ENCODE measurements around the gene CRACR2B.

CRACR2B gene

DNA sequence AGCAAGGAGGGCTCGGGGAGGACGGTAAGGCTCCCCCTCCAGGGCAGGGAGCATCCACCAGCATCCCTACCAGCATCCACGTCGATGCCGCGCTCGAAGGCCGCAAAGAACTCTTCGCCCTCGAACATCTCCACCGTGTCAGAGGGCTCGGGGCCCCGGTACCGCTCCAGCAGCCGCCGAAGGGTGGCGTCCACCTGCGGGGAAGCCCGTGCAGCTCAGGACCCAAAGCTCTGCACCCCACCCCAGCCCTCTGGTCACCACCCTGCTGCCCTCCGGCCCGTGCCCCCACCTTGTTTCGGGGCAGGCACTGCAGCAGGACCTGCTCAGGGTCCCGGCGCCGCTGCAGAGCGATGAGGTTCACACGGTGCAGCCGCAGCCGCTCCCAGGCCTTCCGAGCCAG, 27.2 kb upstream of the CRACR2B start:
- Mint-ChIP-seq H3K4me1 (peaks cover 13% of the 10 kb centered on the region), H3K36me3 (peaks cover 4% of the 10 kb centered on the region), H3K4me3 (no peak overlapping the region), H3K9me3 (no peaks in the 10 kb centered on the region), H3K27me3 (no peaks in the 10 kb centered on the region), H3K27ac (no peak overlapping the region)
- no peak for ATAC-seq (ENCODE audit: low read depth)
- no peak for DNase-seq (ENCODE audit: low spot score in 2 of 2)

DNA sequence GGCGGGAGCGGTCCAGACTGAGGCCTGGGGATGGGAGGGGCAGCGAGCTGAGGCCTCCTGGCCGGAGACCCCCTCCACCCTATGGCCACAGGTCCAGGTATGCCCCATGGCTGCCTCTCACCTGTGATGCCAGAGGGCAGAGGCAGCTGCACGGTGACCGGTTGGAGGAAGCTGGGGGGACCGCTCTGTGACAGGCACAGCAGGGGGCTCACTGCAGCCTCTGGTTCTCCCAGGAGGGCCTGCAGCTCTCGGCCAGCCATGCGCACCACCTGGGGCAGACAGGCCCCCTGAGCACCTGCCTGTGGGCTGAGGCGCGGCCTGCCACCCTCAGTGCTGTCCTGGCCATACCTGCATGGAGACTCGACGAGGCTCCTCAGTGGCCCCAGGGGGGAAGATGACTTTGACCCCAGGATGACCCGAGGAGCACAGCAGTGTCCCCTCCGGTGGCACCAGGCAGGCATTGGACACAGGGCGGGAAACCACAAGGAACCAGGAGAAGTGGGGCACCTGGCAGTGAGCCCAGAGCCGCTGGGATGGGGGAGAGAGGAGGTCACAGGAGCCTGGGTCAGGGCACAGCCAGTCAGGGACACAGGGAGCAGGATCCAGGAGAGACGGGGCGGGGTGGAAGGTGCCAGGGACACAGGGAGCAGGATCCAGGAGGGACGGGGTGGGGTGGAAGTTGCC, 26.5 kb upstream of the CRACR2B start:
- Mint-ChIP-seq H3K9me3 (no peaks in the 10 kb centered on the region), H3K4me1 (peaks cover 12% of the 10 kb centered on the region), H3K27me3 (no peaks in the 10 kb centered on the region), H3K36me3 (peaks cover 2% of the 10 kb centered on the region), H3K27ac (no peak overlapping the region), H3K4me3 (no peak overlapping the region)
- ATAC-seq (ENCODE audit: low read depth) (no peak), DNase-seq (ENCODE audit: low spot score in 2 of 2) (no peak)

GRCh38 chr11:802018-802617, 25.6 kb upstream of the CRACR2B start:
- peaks cover 2% of the 10 kb centered on the region for H3K36me3 Mint-ChIP-seq
- no peak for DNase-seq (ENCODE audit: low spot score in 2 of 2)
- peaks cover 10% of the 10 kb centered on the region for H3K4me1 Mint-ChIP-seq
- no peak for ATAC-seq (ENCODE audit: low read depth)
- no peaks in the 10 kb centered on the region for H3K9me3 Mint-ChIP-seq
- H3K27ac Mint-ChIP-seq = no peak overlapping the region
- H3K27me3 Mint-ChIP-seq = no peaks in the 10 kb centered on the region
- peak overlapping the region; percentile 34 for H3K4me3 Mint-ChIP-seq

DNA sequence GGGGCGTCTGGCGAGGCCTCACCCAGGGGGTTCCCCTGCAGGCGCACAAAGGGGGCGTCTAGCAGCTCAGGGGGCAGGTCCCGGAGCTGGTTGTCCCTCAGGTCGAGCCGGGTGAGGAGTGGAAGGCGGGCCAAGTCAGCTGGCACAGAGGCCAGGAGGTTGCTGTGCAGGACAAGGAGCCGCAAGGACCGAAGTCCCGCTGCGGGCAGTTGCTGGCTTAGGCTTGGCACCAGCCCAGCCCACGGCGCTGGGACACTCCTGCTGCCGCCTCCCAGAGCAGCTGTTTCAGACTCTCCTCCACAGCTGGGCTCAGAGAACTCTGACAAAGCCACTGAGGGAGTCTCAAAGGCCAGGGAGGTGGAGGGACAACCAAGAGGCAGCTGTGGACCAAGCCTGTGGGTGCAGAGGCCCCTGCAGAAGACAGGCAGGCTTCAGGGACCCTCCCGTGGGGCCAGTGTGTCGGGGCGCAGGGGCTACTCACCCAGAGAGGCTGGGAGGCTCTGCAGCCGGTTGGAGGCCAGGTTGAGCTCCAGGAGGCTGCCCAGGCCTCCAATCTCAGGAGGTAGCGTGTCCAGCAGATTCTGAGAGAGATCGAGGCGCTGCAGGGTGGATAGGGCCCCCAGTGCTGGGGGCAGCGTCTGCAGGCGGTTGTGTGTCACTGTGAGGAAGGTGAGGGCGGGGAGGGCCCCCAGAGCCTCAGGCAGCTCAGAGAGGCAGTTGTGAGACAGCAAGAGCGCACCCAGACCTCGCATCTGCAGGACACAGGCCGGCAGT, 24.8 kb upstream of the CRACR2B start:
- H3K4me1 Mint-ChIP-seq = peaks cover 12% of the 10 kb centered on the region
- H3K27ac Mint-ChIP-seq = no peak overlapping the region
- H3K36me3 Mint-ChIP-seq = peaks cover 2% of the 10 kb centered on the region
- ATAC-seq (ENCODE audit: low read depth) (no peak), DNase-seq (ENCODE audit: low spot score in 2 of 2) (no peak)
- H3K4me3 Mint-ChIP-seq = peak overlapping the region; percentile 11
- H3K9me3 Mint-ChIP-seq = no peaks in the 10 kb centered on the region
- no peaks in the 10 kb centered on the region for H3K27me3 Mint-ChIP-seq

GRCh38 chr11:803467-803742, 24.3 kb upstream of the CRACR2B start:
- Mint-ChIP-seq H3K4me3 (peak overlapping the region; percentile 79), H3K27me3 (no peaks in the 10 kb centered on the region), H3K9me3 (no peaks in the 10 kb centered on the region), H3K4me1 (peaks cover 13% of the 10 kb centered on the region), H3K27ac (no peak overlapping the region), H3K36me3 (peaks cover 2% of the 10 kb centered on the region)
- DNase-seq (ENCODE audit: low spot score in 2 of 2) = no peak
- no peak for ATAC-seq (ENCODE audit: low read depth)

GRCh38 chr11:803770-804598, 23.7 kb upstream of the CRACR2B start:
- H3K4me3 Mint-ChIP-seq = peak overlapping the region; percentile 79

DNA sequence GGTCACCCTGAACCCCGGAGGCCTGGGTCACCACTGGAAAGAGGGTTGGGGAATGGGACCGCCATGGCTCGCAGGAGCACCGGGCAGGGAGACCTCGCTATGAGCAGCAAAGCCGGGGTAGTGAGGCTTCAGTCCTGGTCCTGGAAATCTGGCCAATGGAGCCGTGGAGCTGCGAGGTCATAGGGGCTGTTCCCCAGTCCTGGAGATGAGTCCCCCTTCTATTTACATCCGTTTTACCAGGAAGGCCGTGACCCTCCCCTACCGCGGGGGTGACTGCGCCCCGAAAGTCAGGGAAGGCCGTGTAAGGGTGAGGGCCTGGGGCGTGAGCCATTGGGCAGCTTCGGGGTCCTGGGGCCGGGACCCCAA, 23.1 kb upstream of the CRACR2B start:
- Mint-ChIP-seq H3K9me3 (no peaks in the 10 kb centered on the region), H3K27me3 (no peaks in the 10 kb centered on the region), H3K4me3 (peak overlapping the region; percentile 79), H3K27ac (peak overlapping the region; percentile 62), H3K36me3 (peaks cover 2% of the 10 kb centered on the region), H3K4me1 (peaks cover 16% of the 10 kb centered on the region)
- ATAC-seq (ENCODE audit: low read depth) = no peak
- no peak for DNase-seq (ENCODE audit: low spot score in 2 of 2)

More at GRCh38 chr11:803770-804598, 23.7 kb upstream of the CRACR2B start:
- ATAC-seq (ENCODE audit: low read depth) (no peak), DNase-seq (ENCODE audit: low spot score in 2 of 2) (no peak)
- peaks cover 15% of the 10 kb centered on the region for H3K4me1 Mint-ChIP-seq
- peaks cover 2% of the 10 kb centered on the region for H3K36me3 Mint-ChIP-seq
- no peaks in the 10 kb centered on the region for H3K27me3 Mint-ChIP-seq
- H3K27ac Mint-ChIP-seq = peak overlapping the region; percentile 62
- no peaks in the 10 kb centered on the region for H3K9me3 Mint-ChIP-seq

GRCh38 chr11:808427-809286, 19.1 kb upstream of the CRACR2B start:
- H3K27me3 Mint-ChIP-seq = no peaks in the 10 kb centered on the region
- no peak for DNase-seq (ENCODE audit: low spot score in 2 of 2)
- peaks cover 5% of the 10 kb centered on the region for H3K36me3 Mint-ChIP-seq
- peak overlapping the region; percentile 94 for H3K4me3 Mint-ChIP-seq
- no peaks in the 10 kb centered on the region for H3K9me3 Mint-ChIP-seq
- no peak for ATAC-seq (ENCODE audit: low read depth)
- peaks cover 21% of the 10 kb centered on the region for H3K4me1 Mint-ChIP-seq
- peak overlapping the region; percentile 96 for H3K27ac Mint-ChIP-seq

- peak; percentile 96 to 99 for DNase-seq (ENCODE audit: low spot score in 2 of 2)
- peak; percentile 82 for ATAC-seq (ENCODE audit: low read depth)
- peaks cover 20% of the 10 kb centered on the region for H3K4me1 Mint-ChIP-seq
- H3K4me3 Mint-ChIP-seq = peak within 1 kb of the TSS; percentile 94
- peaks cover 8% of the 10 kb centered on the region for H3K36me3 Mint-ChIP-seq
- peak within 1 kb of the TSS; percentile 96 for H3K27ac Mint-ChIP-seq
- no peaks in the 10 kb centered on the region for H3K27me3 Mint-ChIP-seq
- H3K9me3 Mint-ChIP-seq = no peaks in the 10 kb centered on the region
Observed at GRCh38 chr11:809287-810039, 18.3 kb upstream of the CRACR2B start, which contains the start of gene RPLP2. Gene RPLP2 (plus strand): TSS chr11:809967. CDS start chr11:810235, 268 bp downstream.

- Mint-ChIP-seq H3K27me3 (no peaks in the 10 kb centered on the region), H3K4me1 (peaks cover 18% of the 10 kb centered on the region), H3K9me3 (no peaks in the 10 kb centered on the region), H3K27ac (peak overlapping the region; percentile 96), H3K36me3 (peaks cover 8% of the 10 kb centered on the region), H3K4me3 (peak overlapping the region; percentile 94)
- ATAC-seq (ENCODE audit: low read depth) (peak; percentile 13), DNase-seq (ENCODE audit: low spot score in 2 of 2) (no peak)
Observed at GRCh38 chr11:810040-810567, 17.6 kb upstream of the CRACR2B start.

DNA sequence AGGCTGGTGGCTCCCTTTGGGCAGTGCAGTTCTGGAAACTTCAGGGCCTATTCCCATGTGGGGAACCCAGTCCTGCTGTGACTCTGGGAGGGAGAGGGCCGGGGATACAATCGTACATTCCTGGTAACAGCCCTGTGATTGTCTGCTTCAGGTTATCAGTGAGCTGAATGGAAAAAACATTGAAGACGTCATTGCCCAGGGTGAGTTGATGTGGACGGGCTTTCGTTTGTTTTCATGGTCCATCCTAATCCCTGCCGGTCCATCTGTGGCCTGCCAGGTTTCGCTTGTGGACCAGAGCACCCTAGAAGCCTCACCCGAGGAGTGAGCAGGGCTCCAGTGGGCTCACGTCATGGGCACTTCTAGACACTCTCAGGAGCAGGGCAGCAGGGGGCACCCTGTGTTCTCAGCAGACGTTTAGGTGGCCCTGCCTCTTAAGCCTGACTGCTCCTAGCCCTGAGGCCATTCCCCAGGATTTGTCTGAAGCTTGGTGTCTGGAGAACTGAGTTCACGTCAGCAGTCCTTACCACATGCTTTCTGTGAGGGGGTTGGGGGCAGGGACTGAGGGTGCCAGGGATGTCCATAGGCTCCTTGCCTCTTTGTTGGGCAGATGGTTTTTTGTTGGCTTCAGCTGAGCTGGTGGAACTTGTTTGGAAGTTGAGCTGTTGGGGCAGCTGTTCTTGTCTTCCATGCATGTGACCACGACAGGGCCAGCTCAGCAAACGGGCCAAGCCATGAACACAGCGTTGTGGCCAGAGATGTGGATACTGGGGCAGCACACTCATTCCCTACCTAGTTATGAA, 16.1 kb upstream of the CRACR2B start:
- Mint-ChIP-seq H3K27ac (peak overlapping the region; percentile 60), H3K27me3 (no peaks in the 10 kb centered on the region), H3K9me3 (no peaks in the 10 kb centered on the region), H3K4me1 (peaks cover 13% of the 10 kb centered on the region), H3K4me3 (peak overlapping the region; percentile 94), H3K36me3 (peaks cover 8% of the 10 kb centered on the region)
- ATAC-seq (ENCODE audit: low read depth) (no peak), DNase-seq (ENCODE audit: low spot score in 2 of 2) (no peak)

DNA sequence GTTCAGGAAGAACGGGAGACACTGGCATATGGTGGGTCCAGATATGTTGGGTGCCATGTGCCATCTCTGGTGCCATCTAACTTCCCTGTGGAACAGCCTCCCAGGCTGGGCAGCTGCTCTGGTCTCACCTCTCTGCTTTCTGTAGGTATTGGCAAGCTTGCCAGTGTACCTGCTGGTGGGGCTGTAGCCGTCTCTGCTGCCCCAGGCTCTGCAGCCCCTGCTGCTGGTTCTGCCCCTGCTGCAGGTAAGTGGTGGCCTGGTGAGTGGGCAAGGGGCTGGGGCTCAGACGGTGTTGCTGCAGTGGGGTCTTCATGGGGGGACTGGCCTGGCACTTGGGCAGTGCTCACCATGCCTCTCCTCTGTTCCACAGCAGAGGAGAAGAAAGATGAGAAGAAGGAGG, 15.3 kb upstream of the CRACR2B start:
- Mint-ChIP-seq H3K36me3 (peaks cover 8% of the 10 kb centered on the region), H3K4me1 (peaks cover 13% of the 10 kb centered on the region), H3K27ac (peak overlapping the region; percentile 31), H3K9me3 (no peaks in the 10 kb centered on the region), H3K4me3 (no peak overlapping the region), H3K27me3 (no peaks in the 10 kb centered on the region)
- no peak for ATAC-seq (ENCODE audit: low read depth)
- no peak for DNase-seq (ENCODE audit: low spot score in 2 of 2)
